Osteoblast (primary cell): ENCODE results near the gene CFAP58. TPM values are rescaled to one million over a fixed set of nuclear protein-coding genes. Genes with fewer than 3 reads are reported as not detected.
A peak's percentile ranks its signal among the peaks of the same experiment; 100 is the strongest.

Experiments used
- DNase-seq: peaks from one replicate; pipeline ENCODE4 v3.0.0; 2011; ENCODE audit warnings: low spot score, mixed read lengths; ENCODE audit not compliant: insufficient read length; ENCODE audit errors: missing footprints
- H2AFZ ChIP-seq: 2 replicates; pipeline ENCODE4 v1.6.0; 2011; ENCODE audit warnings: mild to moderate bottlenecking, low read length
- H3K27ac ChIP-seq: 2 replicates; pipeline ENCODE4 v1.5.1; 2011; ENCODE audit warnings: mild to moderate bottlenecking, low read depth, low read length, moderate library complexity
- H3K27me3 ChIP-seq: 2 replicates; pipeline ENCODE4 v1.6.0; 2012; ENCODE audit warnings: mild to moderate bottlenecking, control low read depth, inconsistent platforms, low read length, moderate library complexity; ENCODE audit not compliant: insufficient read depth
- H3K36me3 ChIP-seq: 2 replicates; pipeline ENCODE4 v1.5.1; 2011; ENCODE audit warnings: mild to moderate bottlenecking, low read length, control low read depth, moderate library complexity; ENCODE audit not compliant: insufficient read depth
- H3K4me1 ChIP-seq: 2 replicates; pipeline ENCODE4 v1.5.1; 2011; ENCODE audit warnings: mild to moderate bottlenecking, low read length, control low read depth, moderate library complexity; ENCODE audit not compliant: insufficient read depth
- H3K4me2 ChIP-seq: 2 replicates; pipeline ENCODE4 v1.6.0; 2011; ENCODE audit warnings: mild to moderate bottlenecking, low read length; ENCODE audit not compliant: insufficient read depth
- H3K4me3 ChIP-seq: fragments of 200-600 bp; sonication (generic); 3 replicates; pipeline ENCODE4 v1.5.1; 2012; ENCODE audit warnings: mild to moderate bottlenecking, low read length, inconsistent platforms; ENCODE audit not compliant: insufficient read depth
- H3K79me2 ChIP-seq: 2 replicates; pipeline ENCODE4 v1.6.0; 2012; ENCODE audit warnings: mild to moderate bottlenecking, low read length, control low read depth, inconsistent platforms; ENCODE audit not compliant: insufficient read depth
- H3K9me3 ChIP-seq: 2 replicates; pipeline ENCODE4 v1.5.1; 2011; ENCODE audit warnings: low read depth, low read length, control low read depth
- H4K20me1 ChIP-seq: 2 replicates; pipeline ENCODE4 v1.6.0; 2012; ENCODE audit warnings: mild to moderate bottlenecking, low read length, control low read depth; ENCODE audit not compliant: insufficient read depth
- CTCF ChIP-seq: IDR thresholded peaks from 2 replicates; pipeline ENCODE4 v1.5.1; 2011; ENCODE audit warnings: mild to moderate bottlenecking, low read depth, low read length, moderate library complexity; ENCODE audit errors: extremely low read depth
- total RNA-seq: library from RNA; depleted of rRNA; stranded (reverse); fragments of >200 nt; gene quantifications from 2 replicates; pipeline ENCODE4 v1.2.3, GENCODE V29; 2012

CFAP58 gene
- total RNA-seq, 1 donor, result 0.36 TPM

DNA sequence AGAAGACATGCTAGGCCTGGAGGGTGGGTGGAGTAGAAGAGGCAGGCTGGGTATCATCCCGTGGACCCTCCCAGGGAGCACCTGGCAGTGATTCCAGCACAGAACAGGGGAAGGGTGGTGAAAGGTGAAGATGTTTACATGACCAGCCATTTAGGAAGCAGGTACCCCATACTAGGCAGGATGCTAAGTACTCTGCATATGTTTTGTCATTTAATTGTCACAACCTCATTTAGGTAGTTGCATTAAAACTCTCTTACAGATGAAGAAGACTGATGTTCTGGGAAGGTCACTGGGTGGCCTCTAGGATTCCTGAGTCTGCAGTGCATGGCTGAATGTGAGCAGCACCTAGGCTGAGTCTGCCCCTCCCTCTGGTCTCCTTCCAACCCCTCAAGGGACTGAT is 30.5 kb upstream of the CFAP58 start:
- Histone ChIP-seq H3K9me3 (no peaks in the 10 kb centered on the region), H4K20me1 (peaks cover 43% of the 10 kb centered on the region), H2AFZ (no peak overlapping the region), H3K4me1 (peaks cover 74% of the 10 kb centered on the region), H3K27me3 (no peaks in the 10 kb centered on the region), H3K36me3 (peaks cover 37% of the 10 kb centered on the region), H3K4me3 (no peak overlapping the region), H3K79me2 (peaks cover 100% of the 10 kb centered on the region), H3K4me2 (no peak overlapping the region), H3K27ac (peak overlapping the region; percentile 69)
- no peak for DNase-seq
- no peak for TF ChIP-seq CTCF

DNA sequence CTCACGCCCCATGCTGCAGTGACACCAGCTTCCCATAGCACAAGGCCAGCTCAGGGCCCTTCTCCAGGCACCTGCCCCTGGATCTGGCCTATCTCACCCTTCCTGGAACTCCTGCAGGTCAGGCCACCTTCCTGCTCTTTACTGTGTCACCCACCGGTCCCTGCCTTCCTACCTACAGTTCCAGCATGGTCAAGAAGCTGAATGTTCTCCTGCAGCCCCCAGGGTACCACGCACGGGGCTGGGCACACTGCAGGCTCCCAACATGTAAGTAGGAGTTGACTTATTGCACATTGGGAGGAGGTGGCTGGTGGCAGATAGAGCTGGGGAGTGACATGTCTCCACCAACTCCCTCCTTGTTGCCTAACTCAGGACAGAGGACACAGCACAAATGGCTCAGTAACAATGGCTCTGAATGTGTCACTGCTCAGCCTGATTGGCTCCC is 29.9 kb upstream of the CFAP58 start:
- H3K4me1 ChIP-seq, result peaks cover 75% of the 10 kb centered on the region
- no peak for TF ChIP-seq CTCF
- no peaks in the 10 kb centered on the region for H3K9me3 ChIP-seq
- H3K27me3 ChIP-seq, result no peaks in the 10 kb centered on the region
- H3K79me2 ChIP-seq, result peaks cover 100% of the 10 kb centered on the region
- no peak overlapping the region for H2AFZ ChIP-seq
- no peak overlapping the region for H3K4me3 ChIP-seq
- peaks cover 30% of the 10 kb centered on the region for H3K36me3 ChIP-seq
- DNase-seq, result no peak
- peak overlapping the region; percentile 46 for H3K27ac ChIP-seq
- no peak overlapping the region for H3K4me2 ChIP-seq
- peaks cover 37% of the 10 kb centered on the region for H4K20me1 ChIP-seq

DNA sequence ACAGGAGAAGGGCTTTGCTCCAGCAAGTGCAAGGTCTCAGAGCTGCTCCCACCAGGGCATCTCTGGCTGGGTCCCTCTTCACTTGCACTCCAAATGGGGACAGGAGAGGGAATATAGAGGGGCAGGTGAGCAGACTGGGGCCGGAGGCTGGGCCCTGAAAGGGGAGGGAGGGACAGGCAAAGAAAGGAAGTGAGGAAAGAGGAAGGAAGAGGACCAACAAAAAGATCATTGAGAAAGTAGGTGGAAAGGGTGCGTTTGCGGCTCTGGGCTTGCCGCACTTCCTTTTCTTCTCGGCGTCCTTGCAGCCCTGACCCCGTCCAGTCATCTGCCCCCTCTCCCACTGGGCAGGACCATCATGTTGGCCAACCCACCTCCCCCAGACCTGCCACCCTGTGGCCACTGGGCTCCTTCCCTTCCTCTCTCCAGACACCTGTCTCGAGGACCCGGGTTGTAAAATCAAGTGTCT is 29.4 kb upstream of the CFAP58 start:
- Histone ChIP-seq H3K79me2 (peaks cover 96% of the 10 kb centered on the region), H3K4me3 (no peak overlapping the region), H3K4me2 (no peak overlapping the region), H2AFZ (no peak overlapping the region), H3K36me3 (peaks cover 25% of the 10 kb centered on the region), H3K27me3 (no peaks in the 10 kb centered on the region), H3K27ac (peak overlapping the region; percentile 46), H3K4me1 (peaks cover 75% of the 10 kb centered on the region), H4K20me1 (peaks cover 32% of the 10 kb centered on the region), H3K9me3 (no peaks in the 10 kb centered on the region)
- DNase-seq, result no peak
- TF ChIP-seq CTCF, result no peak

DNA sequence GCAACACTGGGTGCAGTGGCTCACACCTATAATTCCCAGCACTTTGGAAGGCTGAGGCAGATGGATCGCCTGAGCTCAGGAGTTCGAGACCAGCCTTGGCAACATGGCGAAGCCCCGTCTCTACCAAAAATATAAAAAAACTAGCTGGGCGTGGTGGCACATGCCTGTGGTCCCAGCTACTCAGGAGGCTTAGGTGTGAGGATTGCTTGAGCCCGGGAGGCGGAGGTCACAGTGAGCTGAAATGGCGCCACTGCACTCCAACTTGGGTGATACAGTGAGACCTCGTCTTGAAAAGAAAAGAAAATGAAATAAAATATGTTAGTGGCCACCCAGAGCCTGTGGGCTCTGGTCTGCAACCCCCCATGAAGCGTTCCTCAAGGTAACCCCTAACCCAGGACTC is 28.7 kb upstream of the CFAP58 start:
- Histone ChIP-seq H4K20me1 (peaks cover 28% of the 10 kb centered on the region), H3K4me1 (peaks cover 75% of the 10 kb centered on the region), H3K4me3 (no peak overlapping the region), H2AFZ (no peak overlapping the region), H3K4me2 (no peak overlapping the region), H3K27me3 (no peaks in the 10 kb centered on the region), H3K79me2 (peaks cover 89% of the 10 kb centered on the region), H3K36me3 (peaks cover 25% of the 10 kb centered on the region), H3K27ac (peak overlapping the region; percentile 98), H3K9me3 (no peaks in the 10 kb centered on the region)
- DNase-seq, result no peak
- TF ChIP-seq CTCF, result no peak
